ENCODE results near the gene CLIP4.
A peak's percentile ranks its signal among the peaks of the same experiment; 100 is the strongest.

The CLIP4 gene

GRCh38 chr2:29222381-29223179 lies 107.4 kb downstream of the CLIP4 start:
- no peak for DNase-seq (ENCODE audit: low read depth)

- DNase-seq (ENCODE audit: low read depth), result no peak
Measured at GRCh38 chr2:29223257-29223656, 108.0 kb downstream of the CLIP4 start.

DNA sequence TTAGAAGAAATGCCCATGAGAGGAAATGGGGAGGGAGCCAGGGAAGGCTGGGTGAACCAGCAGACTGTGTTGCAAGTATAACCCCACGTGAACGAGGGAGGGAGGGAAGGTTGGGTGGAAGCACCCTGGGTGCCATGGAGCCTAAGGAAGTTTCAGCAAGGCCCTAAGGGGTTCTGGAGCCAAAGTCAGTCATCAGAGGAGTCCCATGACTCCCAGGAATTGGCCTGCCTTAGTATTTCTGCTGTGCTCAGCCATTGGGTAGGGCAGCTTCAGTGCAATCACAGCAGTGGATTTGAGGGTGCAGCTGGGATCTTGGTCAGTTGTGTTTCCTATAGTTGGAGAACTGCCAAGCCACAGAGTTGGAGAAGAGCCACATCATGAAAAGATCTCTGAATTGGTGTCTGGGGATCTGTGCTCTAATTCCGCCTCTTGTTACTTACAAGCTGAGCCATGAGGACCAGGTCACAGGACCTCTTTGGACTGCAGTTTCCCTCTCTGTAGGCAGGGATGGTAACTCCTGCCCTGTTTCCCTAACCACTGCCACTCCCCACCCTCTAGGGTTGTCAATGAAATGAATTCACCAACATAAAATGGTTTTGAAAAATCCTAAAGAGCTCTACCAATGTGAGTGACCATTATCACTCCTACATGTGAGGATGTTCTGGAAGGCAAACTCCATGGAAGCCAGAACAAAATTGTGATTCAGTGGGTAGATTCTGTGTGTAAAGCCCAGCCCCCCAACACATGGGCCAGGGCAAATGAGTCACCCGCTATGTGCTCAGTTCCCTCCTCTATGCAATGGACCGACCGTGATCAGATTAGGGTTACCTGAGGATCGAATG lies 108.9 kb downstream of the CLIP4 start:
- DNase-seq (ENCODE audit: low read depth), result peak; percentile 54

GRCh38 chr2:29224693-29225551 lies 109.7 kb downstream of the CLIP4 start:
- no peak for DNase-seq (ENCODE audit: low read depth)

GRCh38 chr2:29225814-29226213 lies 110.6 kb downstream of the CLIP4 start:
- DNase-seq (ENCODE audit: low read depth), result no peak

- no peak for DNase-seq (ENCODE audit: low read depth)
Measured at GRCh38 chr2:29226375-29226774, 111.2 kb downstream of the CLIP4 start.

DNA sequence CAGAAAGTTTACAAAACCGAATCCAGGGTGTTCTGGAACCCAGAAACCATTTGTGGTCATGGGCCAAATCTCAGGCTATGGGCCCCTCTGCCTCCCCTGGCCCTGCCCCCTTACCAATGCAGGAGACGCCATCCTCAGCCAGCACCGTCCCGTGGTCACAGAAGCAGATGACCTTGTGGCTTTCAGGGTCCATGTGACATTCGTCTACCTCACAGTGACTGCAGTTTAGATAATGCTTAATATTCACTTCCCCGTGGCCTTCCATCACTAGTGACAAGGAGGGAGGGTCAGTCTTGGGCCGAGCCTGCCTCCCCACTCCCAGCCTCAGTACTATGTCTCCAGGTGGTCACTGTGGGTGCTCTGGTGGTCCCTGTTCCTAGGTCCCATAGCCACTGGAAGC lies 111.6 kb downstream of the CLIP4 start:
- DNase-seq (ENCODE audit: low read depth), result no peak

DNA sequence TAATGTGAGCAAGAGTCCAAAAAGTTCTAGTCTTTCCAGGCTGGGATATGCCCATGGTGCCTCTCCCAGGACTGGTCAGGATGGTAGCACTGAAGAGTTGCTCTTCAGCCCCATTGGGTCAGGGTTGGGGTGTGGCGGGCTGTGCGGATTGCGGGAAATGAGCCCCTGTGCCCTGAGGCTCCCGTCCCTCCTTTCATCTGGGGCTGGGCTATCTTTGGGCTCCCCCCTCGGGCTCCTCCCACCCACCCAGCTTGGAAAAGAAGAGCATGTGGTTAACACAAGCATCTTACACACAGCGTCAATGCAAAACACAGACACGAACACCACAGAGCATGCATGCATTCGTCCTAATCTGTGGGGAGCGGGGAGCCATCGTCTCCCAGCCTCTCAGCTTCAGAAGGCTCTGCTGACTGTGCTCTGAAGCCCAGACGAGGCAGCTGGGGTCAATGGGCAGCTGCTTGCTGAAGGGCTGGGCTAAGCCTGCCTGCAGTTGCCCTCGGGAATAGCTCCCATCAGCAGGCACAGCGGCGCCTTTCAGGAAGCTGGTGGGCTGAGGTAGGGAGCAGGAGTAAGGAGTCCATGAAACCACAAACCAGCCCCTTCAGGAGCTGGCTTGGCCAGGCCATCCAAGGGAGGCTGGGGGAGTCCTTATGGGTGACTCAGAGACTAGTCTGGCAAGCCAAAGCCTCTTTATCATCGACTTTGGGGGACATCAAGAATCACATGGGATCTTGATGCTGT lies 112.9 kb downstream of the CLIP4 start:
- DNase-seq (ENCODE audit: low read depth), result no peak

- no peak for DNase-seq (ENCODE audit: low read depth)
Measured at GRCh38 chr2:29228947-29229346, 113.7 kb downstream of the CLIP4 start.

DNA sequence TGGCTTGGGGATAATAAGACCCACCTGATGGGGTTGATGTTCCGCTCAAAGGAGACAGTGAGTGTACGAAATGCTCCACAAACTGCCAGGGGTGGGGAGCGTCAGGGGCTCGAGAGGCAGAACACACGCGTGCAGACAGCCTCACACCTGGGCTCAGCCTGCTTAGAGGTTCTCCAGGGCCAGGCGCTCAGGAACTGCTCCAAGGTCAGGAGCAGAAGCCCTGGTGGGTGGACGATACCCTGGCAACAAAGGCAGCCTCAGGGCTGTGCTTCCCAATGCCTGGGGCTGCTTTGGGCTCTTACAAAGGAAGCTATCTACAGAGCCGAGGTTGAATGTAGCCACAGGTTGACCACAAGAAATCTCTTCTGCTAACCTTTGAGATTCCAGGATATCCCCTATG lies 114.4 kb downstream of the CLIP4 start:
- DNase-seq (ENCODE audit: low read depth), result no peak

DNA sequence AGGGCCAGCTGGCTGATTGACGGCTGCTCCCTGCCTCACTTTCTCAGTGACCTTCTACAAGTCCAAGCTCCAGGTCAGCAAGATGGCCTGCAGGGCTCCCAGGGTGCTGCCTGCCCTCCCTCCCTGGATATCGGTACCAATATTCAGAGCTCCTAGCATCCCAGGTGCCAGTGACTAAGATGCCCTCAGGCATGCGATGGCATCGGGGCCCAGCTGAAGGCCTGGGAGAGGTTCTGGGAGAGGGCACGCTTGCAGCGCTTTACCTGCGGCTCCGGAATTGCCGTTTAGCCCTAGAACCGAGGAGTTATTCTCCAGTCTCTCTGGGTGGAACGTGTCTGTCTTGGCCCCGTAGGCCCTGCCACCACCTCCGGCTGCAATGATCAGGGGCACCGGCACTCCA lies 116.8 kb downstream of the CLIP4 start:
- DNase-seq (ENCODE audit: low read depth), result no peak

GRCh38 chr2:29233428-29233827 lies 118.2 kb downstream of the CLIP4 start:
- DNase-seq (ENCODE audit: low read depth), result no peak

DNA sequence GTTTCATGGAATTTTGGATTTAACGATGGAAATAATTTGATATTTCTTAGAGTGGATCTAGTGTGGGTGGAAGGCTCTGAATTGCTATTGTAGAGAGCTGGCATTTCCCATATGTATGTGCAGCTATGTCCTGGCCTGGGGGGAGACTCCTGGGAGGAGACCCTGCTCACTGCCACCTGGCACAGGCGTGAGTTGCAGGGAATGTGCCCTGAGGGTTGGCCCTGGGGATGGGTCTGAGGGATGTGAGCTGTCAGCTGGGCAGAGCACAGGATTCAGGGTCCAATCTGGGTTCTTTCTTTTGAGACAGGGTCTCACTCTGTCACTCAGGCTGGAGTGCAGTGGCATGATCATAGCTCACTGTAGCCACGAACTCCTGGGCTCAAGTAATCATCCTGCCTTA lies 120.2 kb downstream of the CLIP4 start:
- DNase-seq (ENCODE audit: low read depth), result no peak

DNA sequence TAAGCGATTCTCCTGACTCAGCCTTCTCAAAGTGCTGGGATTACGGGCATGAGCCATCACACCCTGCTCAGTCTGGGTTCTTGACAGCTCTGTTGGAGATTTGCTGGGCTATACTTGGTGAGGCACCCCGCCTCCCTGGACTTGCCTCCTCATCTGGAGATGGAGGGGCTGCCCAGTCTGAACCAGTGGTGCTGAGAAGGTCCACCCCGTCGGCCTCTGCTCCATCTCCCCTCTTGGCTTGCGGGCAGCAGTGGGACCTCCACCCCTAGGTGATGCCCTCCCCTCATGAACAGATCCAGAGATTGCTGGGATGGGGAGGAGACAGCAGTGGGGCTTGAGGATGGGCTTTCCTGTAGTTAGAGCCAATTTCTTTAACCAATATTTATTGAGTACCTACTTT lies 120.9 kb downstream of the CLIP4 start:
- no peak for DNase-seq (ENCODE audit: low read depth)

DNA sequence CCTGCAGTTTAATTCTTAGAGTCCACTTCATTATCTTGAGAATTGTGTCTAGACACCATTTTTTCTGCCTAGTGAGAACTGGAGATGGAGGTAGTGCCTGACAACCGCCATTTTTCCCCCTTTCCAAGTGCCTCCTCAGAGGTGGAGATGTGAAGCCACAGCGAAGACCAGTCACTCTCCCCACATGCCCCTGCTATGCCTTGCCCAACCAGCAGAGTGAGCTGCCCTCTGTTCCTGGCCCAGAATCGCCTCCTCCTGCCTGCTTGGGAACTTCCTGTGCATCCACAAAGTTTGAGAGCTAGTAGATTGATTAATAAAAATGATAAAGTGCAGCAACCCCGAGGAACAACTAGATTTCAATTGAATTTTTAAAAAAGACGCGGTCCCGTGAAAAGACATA lies 123.3 kb downstream of the CLIP4 start:
- DNase-seq (ENCODE audit: low read depth), result no peak
